OCI-LY1 (cell line): ENCODE measurements around the gene AHSG.

Experiments used
- H2AFZ ChIP-seq: fragments of 200-600 bp; sonication (generic), shearing (Covaris generic); 2 replicates; pipeline ENCODE4 v1.6.0; 2014; ENCODE audit warnings: antibody characterized with exemption, mild to moderate bottlenecking, low read length
- H3F3A ChIP-seq: fragments of 200-600 bp; sonication (generic), shearing (Covaris generic); 2 replicates; pipeline ENCODE4 v1.6.0; 2014; ENCODE audit warnings: mild to moderate bottlenecking, antibody characterized with exemption, low read length, moderate library complexity; ENCODE audit not compliant: insufficient read depth
- H3K27ac ChIP-seq: fragments of 200-600 bp; sonication (generic); 2 replicates; pipeline ENCODE4 v1.5.1; 2014; ENCODE audit warnings: low read length, mixed run types, mild to moderate bottlenecking, low read depth; ENCODE audit not compliant: poor library complexity, severe bottlenecking
- H3K27me3 ChIP-seq: fragments of 200-600 bp; sonication (generic); 2 replicates; pipeline ENCODE4 v1.6.0; 2014; ENCODE audit warnings: antibody characterized with exemption, mild to moderate bottlenecking, low read length, moderate library complexity; ENCODE audit not compliant: insufficient read depth
- H3K36me3 ChIP-seq: fragments of 200-600 bp; sonication (generic); 2 replicates; pipeline ENCODE4 v1.6.1; 2014; ENCODE audit warnings: mild to moderate bottlenecking, antibody characterized with exemption, low read length, moderate library complexity, mixed read lengths; ENCODE audit not compliant: insufficient read depth
- H3K4me1 ChIP-seq: fragments of 200-600 bp; sonication (generic); 2 replicates; pipeline ENCODE4 v1.5.1; 2014; ENCODE audit warnings: mild to moderate bottlenecking, low read length, moderate library complexity; ENCODE audit not compliant: insufficient read depth, severe bottlenecking
- H3K4me2 ChIP-seq: fragments of 200-600 bp; sonication (generic), shearing (Covaris generic); 2 replicates; pipeline ENCODE4 v1.6.1; 2014; ENCODE audit warnings: low read length
- H3K4me3 ChIP-seq: fragments of 200-600 bp; sonication (generic); 2 replicates; pipeline ENCODE4 v1.5.1; 2014; ENCODE audit warnings: low read length, low read depth, mild to moderate bottlenecking, mixed read lengths; ENCODE audit not compliant: poor library complexity, severe bottlenecking
- H3K79me2 ChIP-seq: fragments of 200-600 bp; shearing (Covaris generic); 2 replicates; pipeline ENCODE4 v1.6.1; 2016; ENCODE audit warnings: mixed run types, low read length, mixed read lengths; ENCODE audit not compliant: insufficient read depth
- H3K9ac ChIP-seq: fragments of 200-600 bp; sonication (generic), shearing (Covaris generic); 2 replicates; pipeline ENCODE4 v1.6.1; 2014; ENCODE audit warnings: mild to moderate bottlenecking, low read length, mixed read lengths
- H3K9me2 ChIP-seq: fragments of 200-600 bp; sonication (generic), shearing (Covaris generic); 2 replicates; pipeline ENCODE4 v1.6.1; 2014; ENCODE audit warnings: low read depth, mild to moderate bottlenecking, low read length, mixed read lengths
- H3K9me3 ChIP-seq: fragments of 200-600 bp; shearing (Covaris generic); 2 replicates; pipeline ENCODE4 v1.6.1; 2014; ENCODE audit warnings: low read length, mixed read lengths
- H4K20me1 ChIP-seq: fragments of 200-600 bp; sonication (generic), shearing (Covaris generic); 2 replicates; pipeline ENCODE4 v1.6.0; 2016; ENCODE audit warnings: mild to moderate bottlenecking, low read length; ENCODE audit not compliant: insufficient read depth
- CTCF ChIP-seq: fragments of 200-600 bp; sonication (generic), shearing (Covaris generic); IDR thresholded peaks from 2 replicates; pipeline ENCODE4 v1.5.1; 2017; ENCODE audit warnings: mild to moderate bottlenecking, antibody characterized with exemption, low read length, moderate library complexity, mixed read lengths
- EZH2 ChIP-seq: fragments of 200-600 bp; sonication (generic), shearing (Covaris generic); IDR thresholded peaks from 2 replicates; pipeline ENCODE4 v1.8.0; 2017; ENCODE audit warnings: borderline replicate concordance, mixed run types, mild to moderate bottlenecking, antibody characterized with exemption, low read length, moderate library complexity, mixed read lengths

The AHSG gene

GRCh38 chr3:186622651-186623310 lies 9.9 kb downstream of the AHSG start:
- Histone ChIP-seq H4K20me1 (no peaks in the 10 kb centered on the region), H3K27ac (no peak overlapping the region), H3F3A (no peaks in the 10 kb centered on the region), H3K4me2 (no peak overlapping the region), H3K4me3 (no peak overlapping the region), H3K4me1 (no peaks in the 10 kb centered on the region), H2AFZ (no peak overlapping the region), H3K36me3 (no peaks in the 10 kb centered on the region), H3K9me3 (no peaks in the 10 kb centered on the region), H3K9me2 (no peaks in the 10 kb centered on the region), H3K9ac (no peak overlapping the region), H3K27me3 (no peaks in the 10 kb centered on the region), H3K79me2 (no peaks in the 10 kb centered on the region)
- TF ChIP-seq EZH2: no peak
- no peak for TF ChIP-seq CTCF

GRCh38 chr3:186624598-186624997 lies 11.7 kb downstream of the AHSG start:
- Histone ChIP-seq H2AFZ (no peak overlapping the region), H3K36me3 (no peaks in the 10 kb centered on the region), H3K9ac (no peak overlapping the region), H3K27ac (no peak overlapping the region), H3F3A (no peaks in the 10 kb centered on the region), H3K9me2 (no peaks in the 10 kb centered on the region), H4K20me1 (no peaks in the 10 kb centered on the region), H3K27me3 (no peaks in the 10 kb centered on the region), H3K9me3 (no peaks in the 10 kb centered on the region), H3K4me1 (no peaks in the 10 kb centered on the region), H3K79me2 (no peaks in the 10 kb centered on the region), H3K4me3 (no peak overlapping the region), H3K4me2 (no peak overlapping the region)
- TF ChIP-seq CTCF (no peak), EZH2 (no peak)

- no peak overlapping the region for H3K9ac ChIP-seq
- no peaks in the 10 kb centered on the region for H3K4me1 ChIP-seq
- no peak overlapping the region for H3K4me2 ChIP-seq
- no peak overlapping the region for H3K27ac ChIP-seq
- TF ChIP-seq CTCF: no peak
- no peak for TF ChIP-seq EZH2
- H3K79me2 ChIP-seq: no peaks in the 10 kb centered on the region
- no peaks in the 10 kb centered on the region for H3K36me3 ChIP-seq
- H3K9me2 ChIP-seq: no peaks in the 10 kb centered on the region
- no peak overlapping the region for H2AFZ ChIP-seq
- H3K27me3 ChIP-seq: no peaks in the 10 kb centered on the region
- H3K9me3 ChIP-seq: no peaks in the 10 kb centered on the region
- no peaks in the 10 kb centered on the region for H3F3A ChIP-seq
- no peak overlapping the region for H3K4me3 ChIP-seq
- H4K20me1 ChIP-seq: no peaks in the 10 kb centered on the region
Measured at GRCh38 chr3:186625600-186626042, 12.8 kb downstream of the AHSG start.
